ENCODE data around the gene ZNF185. TPM values are rescaled to one million over a fixed set of nuclear protein-coding genes. Genes with fewer than 3 reads are reported as not detected.

ZNF185 gene
- 10 to 100 TPM in 2 of 4 donors, 1 to 10 TPM in 2; 5.2 to 13.4 (median 9.0) TPM for total RNA-seq

DNA sequence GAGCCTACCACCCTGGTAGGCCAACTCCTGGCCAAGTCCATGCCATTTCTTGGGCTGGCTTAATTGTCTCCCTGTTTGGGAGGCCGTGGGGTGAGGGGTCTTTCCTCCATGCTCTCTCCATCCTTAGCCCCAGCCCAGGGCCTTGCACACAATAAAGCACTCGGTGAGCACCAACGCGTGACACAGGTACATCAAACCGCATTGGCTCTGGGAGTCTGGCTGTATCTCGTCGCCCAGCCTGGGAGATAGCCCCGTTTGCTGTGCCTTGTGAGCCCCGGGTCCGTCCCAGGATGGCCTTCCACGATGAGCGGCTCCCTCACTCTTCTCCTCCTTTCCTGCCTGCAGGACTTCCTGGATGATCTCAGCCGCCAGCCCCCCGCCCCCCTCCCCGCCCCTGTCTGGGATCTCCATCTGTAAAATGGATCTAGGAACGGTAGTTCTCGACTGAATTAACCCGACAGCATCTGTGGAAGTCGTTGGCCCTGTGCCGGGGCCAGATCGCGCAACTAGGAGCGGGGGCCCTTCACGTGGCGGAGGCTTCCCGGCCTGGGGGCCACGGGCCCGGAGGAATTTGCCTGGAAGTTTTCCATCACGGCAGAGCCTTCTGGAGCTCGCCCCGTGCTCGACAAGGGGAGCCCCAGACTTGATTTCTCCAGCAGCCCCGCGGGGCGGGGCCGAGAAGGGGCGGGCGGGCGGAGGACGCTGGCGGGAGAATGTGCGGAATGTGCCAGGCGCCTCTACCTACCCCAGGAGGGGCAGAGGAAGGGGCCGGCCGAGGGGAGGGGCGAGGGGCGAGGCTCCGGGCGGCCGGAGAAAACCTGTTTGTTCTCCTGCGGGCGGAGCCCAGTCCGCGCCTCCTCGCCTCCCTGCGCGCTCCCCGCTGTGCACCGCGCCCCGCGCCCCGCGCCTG is at the start of gene ZNF185:
Gene ZNF185 (plus strand): TSS at position 846 of the 910 bp plus-strand sequence. CDS start 16,423 bp downstream, outside the sequence.
- TF ChIP-seq, protein P1, sequence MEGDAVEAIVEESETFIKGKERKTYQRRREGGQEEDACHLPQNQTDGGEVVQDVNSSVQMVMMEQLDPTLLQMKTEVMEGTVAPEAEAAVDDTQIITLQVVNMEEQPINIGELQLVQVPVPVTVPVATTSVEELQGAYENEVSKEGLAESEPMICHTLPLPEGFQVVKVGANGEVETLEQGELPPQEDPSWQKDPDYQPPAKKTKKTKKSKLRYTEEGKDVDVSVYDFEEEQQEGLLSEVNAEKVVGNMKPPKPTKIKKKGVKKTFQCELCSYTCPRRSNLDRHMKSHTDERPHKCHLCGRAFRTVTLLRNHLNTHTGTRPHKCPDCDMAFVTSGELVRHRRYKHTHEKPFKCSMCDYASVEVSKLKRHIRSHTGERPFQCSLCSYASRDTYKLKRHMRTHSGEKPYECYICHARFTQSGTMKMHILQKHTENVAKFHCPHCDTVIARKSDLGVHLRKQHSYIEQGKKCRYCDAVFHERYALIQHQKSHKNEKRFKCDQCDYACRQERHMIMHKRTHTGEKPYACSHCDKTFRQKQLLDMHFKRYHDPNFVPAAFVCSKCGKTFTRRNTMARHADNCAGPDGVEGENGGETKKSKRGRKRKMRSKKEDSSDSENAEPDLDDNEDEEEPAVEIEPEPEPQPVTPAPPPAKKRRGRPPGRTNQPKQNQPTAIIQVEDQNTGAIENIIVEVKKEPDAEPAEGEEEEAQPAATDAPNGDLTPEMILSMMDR (IDR thresholded peaks at IDR 0.05), result no peak
- ATAC-seq (ENCODE audit: low FRiP score) (peak; percentile 62), DNase-seq (ENCODE audit: low spot score) (no peak)

DNA sequence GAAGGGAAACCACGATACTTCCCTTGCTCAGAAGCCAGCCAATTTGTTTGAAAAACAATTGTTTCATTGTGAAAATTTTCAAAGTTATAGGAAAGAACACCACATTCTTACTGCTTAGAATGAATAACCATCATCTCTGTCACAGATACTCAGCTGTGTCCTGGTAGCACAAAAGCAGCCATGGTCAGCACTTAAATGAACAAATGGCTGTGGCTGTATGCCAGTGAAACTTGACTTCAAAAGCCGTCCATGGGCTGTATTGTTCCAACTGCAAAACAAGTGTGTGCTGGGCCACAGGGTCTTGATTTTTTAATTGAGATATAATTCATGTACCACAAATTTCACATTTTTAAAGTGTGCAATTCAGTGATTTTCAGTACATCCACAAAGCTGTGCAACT is 47.4 kb upstream of the ZNF185 start:
- ATAC-seq (ENCODE audit: low FRiP score) (no peak), DNase-seq (ENCODE audit: low spot score) (no peak)
- TF ChIP-seq, protein P1 (IDR thresholded peaks at IDR 0.05), result no peak

DNA sequence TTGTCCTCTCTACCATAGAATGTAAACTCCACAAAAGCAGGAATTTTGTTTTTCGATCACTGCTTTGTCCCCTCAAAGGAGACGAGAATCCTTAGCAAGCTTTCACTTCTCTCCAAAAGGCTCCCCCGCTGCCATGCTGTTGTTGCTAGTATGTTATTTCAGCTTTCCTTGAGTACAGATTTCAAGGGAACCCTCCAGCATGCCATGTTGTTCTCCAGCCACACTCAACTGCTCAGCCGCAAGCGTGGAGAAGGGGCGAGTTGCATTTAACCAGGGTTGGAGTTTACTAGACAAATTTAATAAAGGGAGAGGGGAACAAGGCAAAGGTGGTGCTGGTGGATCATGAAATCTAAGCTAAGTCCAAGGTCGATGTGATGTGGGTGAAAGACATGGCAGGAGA is 43.9 kb upstream of the ZNF185 start:
- TF ChIP-seq, protein P1 (IDR thresholded peaks at IDR 0.05), result no peak
- no peak for ATAC-seq (ENCODE audit: low FRiP score)
- no peak for DNase-seq (ENCODE audit: low spot score)

DNA sequence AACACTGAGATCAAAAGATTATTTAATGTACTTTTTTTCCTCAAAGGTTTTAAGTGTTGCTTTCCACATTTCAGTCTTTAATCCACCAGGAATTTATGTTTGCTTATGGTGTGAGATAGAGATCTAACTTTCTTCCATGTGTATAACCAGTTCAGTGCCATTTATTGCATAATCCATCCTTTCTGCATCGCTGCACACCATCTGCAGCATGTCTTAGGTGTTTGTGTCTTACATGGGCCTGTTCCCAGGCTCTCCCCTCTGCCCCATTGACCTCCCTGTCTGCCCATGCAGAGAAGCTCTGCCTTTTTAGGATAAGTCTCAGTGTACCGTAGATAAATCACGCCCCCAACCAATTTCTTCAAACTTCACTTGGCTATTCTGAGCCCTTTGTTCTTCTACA is 36.8 kb upstream of the ZNF185 start:
- TF ChIP-seq, protein P1 (IDR thresholded peaks at IDR 0.05), result no peak
- no peak for ATAC-seq (ENCODE audit: low FRiP score)
- DNase-seq (ENCODE audit: low spot score), result no peak

DNA sequence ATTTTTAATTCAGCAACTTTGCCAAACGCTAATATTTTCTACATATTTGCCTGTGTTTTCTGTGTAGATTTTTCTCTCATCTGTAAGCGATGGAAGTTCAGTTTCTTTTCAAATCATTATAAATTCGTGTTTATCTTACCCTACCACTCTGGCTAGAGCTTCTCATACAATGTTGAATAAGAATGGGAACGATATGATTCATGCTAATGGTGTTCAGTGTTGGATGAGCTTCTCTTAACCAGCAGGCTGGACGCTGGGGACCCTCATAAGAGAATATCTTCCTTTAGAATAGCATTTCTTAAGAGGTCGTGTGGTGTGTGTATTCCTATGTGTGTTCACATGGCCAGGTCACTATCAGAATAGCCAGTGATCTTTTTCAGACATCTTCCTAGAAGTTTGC is 36.0 kb upstream of the ZNF185 start:
- no peak for DNase-seq (ENCODE audit: low spot score)
- ATAC-seq (ENCODE audit: low FRiP score), result no peak
- TF ChIP-seq, protein P1 (IDR thresholded peaks at IDR 0.05), result no peak

DNA sequence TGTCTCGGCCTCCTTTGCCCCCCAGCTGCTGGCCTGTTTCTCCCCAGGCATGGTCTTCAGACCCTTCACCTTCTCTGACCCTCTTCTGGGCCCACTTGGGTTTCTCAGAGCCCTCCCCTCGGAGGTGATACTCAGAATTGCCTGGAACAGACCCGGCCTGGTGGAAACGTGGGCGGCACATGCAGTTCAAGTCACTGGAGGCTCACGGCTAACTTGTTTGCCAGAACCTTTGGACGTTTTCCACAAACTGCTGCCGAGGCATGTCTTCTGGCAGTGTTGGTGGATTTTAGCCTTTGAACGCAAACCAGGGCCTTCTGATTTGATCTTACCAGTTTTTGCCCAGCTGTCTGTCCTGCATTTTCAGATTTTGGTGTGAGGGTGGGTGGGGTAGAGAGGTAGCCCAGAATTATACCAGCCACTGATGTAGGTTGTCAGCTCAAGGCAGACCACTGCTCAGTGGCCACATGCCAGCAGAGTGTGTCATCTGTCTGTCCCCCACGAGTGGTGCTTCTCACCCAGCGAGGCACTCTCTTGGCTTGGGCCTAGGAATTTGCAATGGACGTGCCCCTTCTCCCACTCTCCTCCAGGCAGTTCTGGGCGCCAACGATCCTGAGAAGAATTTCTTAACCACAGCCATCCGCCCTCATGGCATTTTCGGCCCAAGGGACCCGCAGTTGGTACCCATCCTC is 32.5 kb upstream of the ZNF185 start:
- DNase-seq (ENCODE audit: low spot score), result no peak
- no peak for ATAC-seq (ENCODE audit: low FRiP score)
- TF ChIP-seq, protein P1 (IDR thresholded peaks at IDR 0.05), result no peak
